Mesenchymal stem cell (in vitro differentiated cells and primary cell): Measurements from ENCODE around the gene KIAA1328.

Source experiments
- DNase-seq: peaks from one replicate; pipeline ENCODE4 v3.0.0-alpha.2; 2013
- H2AFZ ChIP-seq: one replicate; pipeline ENCODE4 v1.6.1; 2013; ENCODE audit warnings: low read depth, mild to moderate bottlenecking, control low read depth, inconsistent platforms, low read length, moderate library complexity
- H2AK5ac ChIP-seq: 2 replicates; pipeline ENCODE4 v1.6.1; 2013; ENCODE audit warnings: low read length, moderate library complexity, mild to moderate bottlenecking, inconsistent platforms; ENCODE audit not compliant: severe bottlenecking
- H2BK120ac ChIP-seq: one replicate; pipeline ENCODE4 v1.6.1; 2013; ENCODE audit warnings: low read depth, mild to moderate bottlenecking, inconsistent platforms, low read length, moderate library complexity
- H2BK12ac ChIP-seq, 2 experiments: one replicate each; pipeline ENCODE4 v1.6.1; 2013; ENCODE audit warnings: inconsistent platforms in 2 of 2, low read length in 2 of 2, mild to moderate bottlenecking in 2 of 2, moderate library complexity in 2 of 2, control low read depth in 1 of 2
- H2BK15ac ChIP-seq: one replicate; pipeline ENCODE4 v1.6.1; 2013; ENCODE audit warnings: mild to moderate bottlenecking, low read depth, inconsistent platforms; ENCODE audit not compliant: poor library complexity, severe bottlenecking
- H2BK5ac ChIP-seq: 2 replicates; pipeline ENCODE4 v1.6.1; 2013; ENCODE audit warnings: low read depth, mild to moderate bottlenecking, low read length, control low read depth, inconsistent platforms; ENCODE audit not compliant: poor library complexity, severe bottlenecking
- H3K14ac ChIP-seq, 2 experiments: one replicate each; pipeline ENCODE4 v1.6.1; 2013; ENCODE audit warnings: inconsistent platforms in 2 of 2, low read length in 2 of 2, control low read depth in 1 of 2, mild to moderate bottlenecking in 1 of 2, moderate library complexity in 1 of 2
- H3K18ac ChIP-seq, 2 experiments: one replicate each; pipeline ENCODE4 v1.6.1; 2013; ENCODE audit warnings: inconsistent platforms in 2 of 2, low read length in 2 of 2, control low read depth in 1 of 2, low read depth in 1 of 2, mild to moderate bottlenecking in 1 of 2
- H3K23ac ChIP-seq, 2 experiments: one replicate each; pipeline ENCODE4 v1.6.1; 2013; ENCODE audit warnings: inconsistent platforms in 2 of 2, low read length in 2 of 2, mild to moderate bottlenecking in 2 of 2, moderate library complexity in 2 of 2, control low read depth in 1 of 2
- H3K27ac ChIP-seq: 2 replicates; pipeline ENCODE4 v1.5.1; 2013; ENCODE audit warnings: mild to moderate bottlenecking, moderate library complexity, low read length, control low read depth, inconsistent platforms; ENCODE audit not compliant: poor library complexity, severe bottlenecking
- H3K27me3 ChIP-seq, 2 experiments: 2 replicates each; pipeline versions ENCODE4 v1.6.1 to v1.7.0; 2013; ENCODE audit warnings: low read length in 2 of 2, mild to moderate bottlenecking in 2 of 2, moderate library complexity in 2 of 2, control low read depth in 1 of 2, inconsistent platforms in 1 of 2; ENCODE audit not compliant: control insufficient read depth in 1 of 2, insufficient read depth in 1 of 2
- H3K36me3 ChIP-seq, 2 experiments: 2 replicates each; pipeline versions ENCODE4 v1.6.1 to v1.7.0; 2013; ENCODE audit warnings: low read length in 2 of 2, control low read depth in 1 of 2, inconsistent platforms in 1 of 2, low read depth in 1 of 2, mild to moderate bottlenecking in 1 of 2; ENCODE audit not compliant: insufficient read depth in 2 of 2, control insufficient read depth in 1 of 2
- H3K4ac ChIP-seq, 2 experiments: one replicate each; pipeline ENCODE4 v1.6.1; 2013; ENCODE audit warnings: inconsistent platforms in 2 of 2, low read length in 2 of 2, mild to moderate bottlenecking in 2 of 2, moderate library complexity in 2 of 2, control low read depth in 1 of 2, low read depth in 1 of 2
- H3K4me1 ChIP-seq: 2 replicates; pipeline ENCODE4 v1.6.1; 2013; ENCODE audit warnings: low read depth, low read length, control low read depth; ENCODE audit not compliant: control insufficient read depth, insufficient read depth
- H3K4me2 ChIP-seq: 2 replicates; pipeline ENCODE4 v1.6.1; 2013; ENCODE audit warnings: low read length, mild to moderate bottlenecking, inconsistent platforms; ENCODE audit not compliant: poor library complexity, severe bottlenecking
- H3K4me3 ChIP-seq, 2 experiments: 2 replicates each; pipeline versions ENCODE4 v1.5.1 to v1.7.0; 2013; ENCODE audit warnings: low read length in 2 of 2, mild to moderate bottlenecking in 2 of 2, control low read depth in 1 of 2, low read depth in 1 of 2; ENCODE audit not compliant: insufficient read depth in 1 of 2
- H3K79me1 ChIP-seq: replicated peaks from 2 replicates; pipeline ENCODE4 v1.6.1; 2013; ENCODE audit warnings: mild to moderate bottlenecking, control low read depth, low read length, inconsistent platforms; ENCODE audit not compliant: poor library complexity, severe bottlenecking
- H3K9ac ChIP-seq: 2 replicates; pipeline ENCODE4 v1.7.0; 2013; ENCODE audit warnings: mild to moderate bottlenecking, low read length, moderate library complexity
- H3K9me3 ChIP-seq: 2 replicates; pipeline ENCODE4 v1.7.0; 2013; ENCODE audit warnings: mild to moderate bottlenecking, low read length; ENCODE audit not compliant: control insufficient read depth
- H4K8ac ChIP-seq: one replicate; pipeline ENCODE4 v1.6.1; 2013; ENCODE audit warnings: inconsistent platforms, mild to moderate bottlenecking, low read length, moderate library complexity
- H4K91ac ChIP-seq: one replicate; pipeline ENCODE4 v1.6.1; 2013; ENCODE audit warnings: mild to moderate bottlenecking, low read length, inconsistent platforms
- WGBS: methylation state at CpG from one replicate; pipeline ENCODE4 v1.1.7; 2013; ENCODE audit warnings: mixed read lengths; 5-methylcytosine and 5-hydroxymethylcytosine counted together

Gene KIAA1328

GRCh38 chr18:36808681-36809080 lies 20.2 kb upstream of the KIAA1328 start:
- Histone ChIP-seq H2AFZ (no peak overlapping the region), H2BK5ac (no peak overlapping the region), H2BK15ac (no peak overlapping the region), H3K27ac (peak overlapping the region; percentile 65), H2BK120ac (no peak overlapping the region), H3K4ac (no peak overlapping the region), H3K9ac (peak overlapping the region; percentile 6), H3K4me1 (no peaks in the 10 kb centered on the region), H3K4me3 (no peak overlapping the region), H3K14ac (no peak overlapping the region), H4K8ac (no peak overlapping the region), H3K9me3 (no peaks in the 10 kb centered on the region), H3K18ac (no peak overlapping the region), H3K4me2 (no peak overlapping the region), H3K23ac (no peak overlapping the region), H3K36me3 (peaks cover 25 to 52% of the 10 kb centered on the region in 2 experiments), H3K79me1 (peaks cover 32% of the 10 kb centered on the region), H2AK5ac (no peak overlapping the region), H2BK12ac (no peak overlapping the region), H4K91ac (no peak overlapping the region), H3K27me3 (no peaks in the 10 kb centered on the region)
- 63% methylated on average over 2 of the region's 2 CpGs for WGBS
- no peak for DNase-seq

DNA sequence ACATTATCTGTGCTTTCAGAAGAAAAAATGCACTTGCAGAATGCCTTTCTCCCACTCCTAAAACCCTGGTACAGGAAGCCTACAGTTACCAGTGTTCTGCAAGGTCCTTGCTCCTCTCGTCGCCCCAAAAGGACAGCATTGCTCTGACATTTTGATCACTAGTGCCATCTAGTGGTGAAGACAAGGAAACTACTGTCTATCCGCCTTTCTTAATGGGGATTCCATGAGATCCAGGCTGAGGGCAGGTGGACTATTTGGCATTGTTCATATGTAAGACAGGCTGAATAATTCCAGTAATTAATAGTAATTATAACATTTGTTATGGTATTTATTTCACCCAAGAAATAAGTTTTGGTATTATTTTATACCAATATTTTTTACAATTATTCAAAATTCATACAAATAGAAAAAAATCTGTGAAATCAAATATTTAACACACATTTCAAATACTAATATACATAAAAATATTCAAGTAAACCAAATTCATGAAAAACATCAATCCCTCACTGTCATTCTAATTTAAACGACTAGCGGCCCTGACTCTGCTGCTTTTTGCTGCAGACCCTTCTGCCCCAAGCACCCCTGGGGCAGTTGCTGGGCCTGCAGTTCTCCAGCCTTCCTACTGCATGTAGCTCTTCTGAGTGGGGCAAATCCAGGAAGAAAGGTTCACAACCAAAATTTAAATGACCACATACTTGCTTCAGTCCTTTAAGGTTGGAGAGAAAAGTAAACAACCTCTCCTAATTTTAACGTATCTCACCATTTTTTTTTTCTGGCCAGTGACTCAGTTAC lies 19.1 kb upstream of the KIAA1328 start:
- H3K9ac ChIP-seq, result peak overlapping the region; percentile 6

GRCh38 chr18:36811430-36811829 lies 17.5 kb upstream of the KIAA1328 start:
- H3K36me3 ChIP-seq, result peaks cover 19 to 42% of the 10 kb centered on the region in 2 experiments
- no CpG with 5 or more reads among the region's 3 CpGs for WGBS
- H3K27me3 ChIP-seq, result no peaks in the 10 kb centered on the region
- no peak overlapping the region for H2AK5ac ChIP-seq
- H4K91ac ChIP-seq, result no peak overlapping the region
- H3K4me2 ChIP-seq, result no peak overlapping the region
- H2BK5ac ChIP-seq, result no peak overlapping the region
- no peak overlapping the region for H3K14ac ChIP-seq
- no peak overlapping the region for H2BK120ac ChIP-seq
- H3K18ac ChIP-seq, result no peak overlapping the region
- H3K4me3 ChIP-seq, result peak overlapping the region in 1 of 2 experiments; percentile 2
- no peak overlapping the region for H3K9ac ChIP-seq
- no peak overlapping the region for H3K23ac ChIP-seq
- H3K9me3 ChIP-seq, result no peaks in the 10 kb centered on the region
- no peak overlapping the region for H3K4ac ChIP-seq
- no peak for DNase-seq
- no peak overlapping the region for H2BK12ac ChIP-seq
- no peak overlapping the region for H2AFZ ChIP-seq
- H4K8ac ChIP-seq, result no peak overlapping the region
- H3K79me1 ChIP-seq, result peaks cover 24% of the 10 kb centered on the region
- no peak overlapping the region for H3K27ac ChIP-seq
- peaks cover 2% of the 10 kb centered on the region for H3K4me1 ChIP-seq
- H2BK15ac ChIP-seq, result no peak overlapping the region

More for the DNA sequence above, 19.1 kb upstream of the KIAA1328 start:
- Histone ChIP-seq H3K4me3 (no peak overlapping the region), H2BK12ac (no peak overlapping the region), H3K79me1 (peaks cover 27% of the 10 kb centered on the region), H3K4ac (no peak overlapping the region), H3K4me2 (no peak overlapping the region), H2BK120ac (no peak overlapping the region), H3K14ac (no peak overlapping the region), H3K9me3 (no peaks in the 10 kb centered on the region), H2BK5ac (no peak overlapping the region), H3K36me3 (peaks cover 22 to 47% of the 10 kb centered on the region in 2 experiments), H3K4me1 (no peaks in the 10 kb centered on the region), H2AFZ (no peak overlapping the region), H3K23ac (no peak overlapping the region), H4K91ac (no peak overlapping the region), H2BK15ac (no peak overlapping the region), H4K8ac (no peak overlapping the region), H2AK5ac (no peak overlapping the region), H3K27ac (peak overlapping the region; percentile 58), H3K27me3 (no peaks in the 10 kb centered on the region), H3K18ac (no peak overlapping the region)
- peak; percentile 77 for DNase-seq
- WGBS, result 50% methylated on average over 6 of the region's 6 CpGs

GRCh38 chr18:36811955-36812354 lies 17.0 kb upstream of the KIAA1328 start:
- H2BK15ac ChIP-seq, result no peak overlapping the region
- no peak overlapping the region for H3K23ac ChIP-seq
- H3K36me3 ChIP-seq, result peaks cover 22 to 43% of the 10 kb centered on the region in 2 experiments
- peaks cover 23% of the 10 kb centered on the region for H3K79me1 ChIP-seq
- no peak overlapping the region for H2BK120ac ChIP-seq
- H3K9me3 ChIP-seq, result no peaks in the 10 kb centered on the region
- no peak overlapping the region for H4K91ac ChIP-seq
- H3K4ac ChIP-seq, result no peak overlapping the region
- no peak overlapping the region for H2AFZ ChIP-seq
- no peak overlapping the region for H2BK12ac ChIP-seq
- no peak overlapping the region for H3K18ac ChIP-seq
- no peak overlapping the region for H3K14ac ChIP-seq
- no peak overlapping the region for H3K27ac ChIP-seq
- no peak overlapping the region for H3K4me2 ChIP-seq
- no peaks in the 10 kb centered on the region for H3K27me3 ChIP-seq
- H2BK5ac ChIP-seq, result no peak overlapping the region
- H3K9ac ChIP-seq, result no peak overlapping the region
- H3K4me3 ChIP-seq, result peak overlapping the region in 1 of 2 experiments; percentile 2
- H3K4me1 ChIP-seq, result peaks cover 2% of the 10 kb centered on the region
- no peak for DNase-seq
- H4K8ac ChIP-seq, result no peak overlapping the region
- no peak overlapping the region for H2AK5ac ChIP-seq
